Osteoblast (primary cell): Measurements from ENCODE around the gene PPM1G. TPM values are rescaled to one million over a fixed set of nuclear protein-coding genes. Genes with fewer than 3 reads are reported as not detected.

Source experiments
- DNase-seq: peaks from one replicate; pipeline ENCODE4 v3.0.0; 2011; ENCODE audit warnings: low spot score, mixed read lengths; ENCODE audit not compliant: insufficient read length; ENCODE audit errors: missing footprints
- H2AFZ ChIP-seq: 2 replicates; pipeline ENCODE4 v1.6.0; 2011; ENCODE audit warnings: mild to moderate bottlenecking, low read length
- H3K27ac ChIP-seq: 2 replicates; pipeline ENCODE4 v1.5.1; 2011; ENCODE audit warnings: mild to moderate bottlenecking, low read depth, low read length, moderate library complexity
- H3K27me3 ChIP-seq: 2 replicates; pipeline ENCODE4 v1.6.0; 2012; ENCODE audit warnings: mild to moderate bottlenecking, control low read depth, inconsistent platforms, low read length, moderate library complexity; ENCODE audit not compliant: insufficient read depth
- H3K36me3 ChIP-seq: 2 replicates; pipeline ENCODE4 v1.5.1; 2011; ENCODE audit warnings: mild to moderate bottlenecking, low read length, control low read depth, moderate library complexity; ENCODE audit not compliant: insufficient read depth
- H3K4me1 ChIP-seq: 2 replicates; pipeline ENCODE4 v1.5.1; 2011; ENCODE audit warnings: mild to moderate bottlenecking, low read length, control low read depth, moderate library complexity; ENCODE audit not compliant: insufficient read depth
- H3K4me2 ChIP-seq: 2 replicates; pipeline ENCODE4 v1.6.0; 2011; ENCODE audit warnings: mild to moderate bottlenecking, low read length; ENCODE audit not compliant: insufficient read depth
- H3K4me3 ChIP-seq: fragments of 200-600 bp; sonication (generic); 3 replicates; pipeline ENCODE4 v1.5.1; 2012; ENCODE audit warnings: mild to moderate bottlenecking, low read length, inconsistent platforms; ENCODE audit not compliant: insufficient read depth
- H3K79me2 ChIP-seq: 2 replicates; pipeline ENCODE4 v1.6.0; 2012; ENCODE audit warnings: mild to moderate bottlenecking, low read length, control low read depth, inconsistent platforms; ENCODE audit not compliant: insufficient read depth
- H3K9me3 ChIP-seq: 2 replicates; pipeline ENCODE4 v1.5.1; 2011; ENCODE audit warnings: low read depth, low read length, control low read depth
- H4K20me1 ChIP-seq: 2 replicates; pipeline ENCODE4 v1.6.0; 2012; ENCODE audit warnings: mild to moderate bottlenecking, low read length, control low read depth; ENCODE audit not compliant: insufficient read depth
- total RNA-seq: library from RNA; depleted of rRNA; stranded (reverse); fragments of >200 nt; gene quantifications from 2 replicates; pipeline ENCODE4 v1.2.3, GENCODE V29; 2012
- TF ChIP-seq, protein P1 (sequence below): IDR thresholded peaks from 2 replicates; pipeline ENCODE4 v1.5.1; 2011; ENCODE audit warnings: mild to moderate bottlenecking, low read depth, low read length, moderate library complexity; ENCODE audit errors: extremely low read depth

Gene PPM1G, protein sequence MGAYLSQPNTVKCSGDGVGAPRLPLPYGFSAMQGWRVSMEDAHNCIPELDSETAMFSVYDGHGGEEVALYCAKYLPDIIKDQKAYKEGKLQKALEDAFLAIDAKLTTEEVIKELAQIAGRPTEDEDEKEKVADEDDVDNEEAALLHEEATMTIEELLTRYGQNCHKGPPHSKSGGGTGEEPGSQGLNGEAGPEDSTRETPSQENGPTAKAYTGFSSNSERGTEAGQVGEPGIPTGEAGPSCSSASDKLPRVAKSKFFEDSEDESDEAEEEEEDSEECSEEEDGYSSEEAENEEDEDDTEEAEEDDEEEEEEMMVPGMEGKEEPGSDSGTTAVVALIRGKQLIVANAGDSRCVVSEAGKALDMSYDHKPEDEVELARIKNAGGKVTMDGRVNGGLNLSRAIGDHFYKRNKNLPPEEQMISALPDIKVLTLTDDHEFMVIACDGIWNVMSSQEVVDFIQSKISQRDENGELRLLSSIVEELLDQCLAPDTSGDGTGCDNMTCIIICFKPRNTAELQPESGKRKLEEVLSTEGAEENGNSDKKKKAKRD
- 56.6 and 65.5 TPM in 2 replicates for total RNA-seq

DNA sequence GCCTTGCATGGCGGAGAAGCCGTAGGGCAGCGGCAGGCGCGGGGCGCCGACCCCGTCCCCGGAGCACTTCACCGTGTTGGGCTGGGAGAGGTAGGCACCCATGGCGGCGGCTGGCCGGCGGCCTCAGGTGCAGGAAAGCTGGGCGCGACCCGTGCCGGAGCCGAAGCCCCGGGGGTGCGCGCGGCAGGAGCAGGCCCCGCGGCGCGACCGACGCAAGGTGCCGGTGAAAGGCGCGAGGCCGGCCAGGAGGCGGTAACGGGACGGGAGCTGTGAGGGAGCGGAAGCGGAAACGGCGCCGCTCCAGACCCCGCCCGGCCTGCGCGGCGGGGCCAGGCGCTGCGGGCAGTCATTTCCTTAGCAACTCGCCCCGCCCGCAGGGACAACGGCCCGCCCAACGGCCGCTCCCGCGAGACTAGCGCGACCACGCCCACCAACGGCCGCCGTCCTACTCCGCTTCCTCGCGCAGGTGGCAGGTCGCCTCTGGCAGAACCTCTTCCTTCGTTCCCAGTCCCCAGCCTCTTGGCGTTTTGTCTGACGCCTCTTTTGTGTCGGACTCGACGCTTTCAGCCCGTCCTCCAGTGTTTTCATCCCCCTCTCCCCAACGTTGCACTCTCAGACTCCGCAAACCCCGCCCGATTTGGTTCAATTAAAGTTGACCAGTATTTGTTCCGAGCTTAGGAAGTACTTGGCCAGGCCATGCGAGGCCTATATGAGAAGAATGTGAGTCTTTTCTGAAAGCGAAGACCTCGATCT is at the start of gene PPM1G:
Gene PPM1G (minus strand): TSS at position 271 of the 753 bp plus-strand sequence. CDS start 169 bp downstream, at position 102.
- Histone ChIP-seq H3K4me2 (peak within 1 kb of the TSS; percentile 99), H4K20me1 (peaks cover 21% of the 10 kb centered on the region), H3K27me3 (peaks cover 7% of the 10 kb centered on the region), H3K27ac (peak within 1 kb of the TSS; percentile 68), H3K36me3 (peaks cover 9% of the 10 kb centered on the region), H3K4me1 (peaks cover 17% of the 10 kb centered on the region), H3K4me3 (peak within 1 kb of the TSS; percentile 94), H3K9me3 (no peaks in the 10 kb centered on the region), H2AFZ (peak within 1 kb of the TSS; percentile 97), H3K79me2 (peaks cover 48% of the 10 kb centered on the region)
- TF ChIP-seq, protein P1, sequence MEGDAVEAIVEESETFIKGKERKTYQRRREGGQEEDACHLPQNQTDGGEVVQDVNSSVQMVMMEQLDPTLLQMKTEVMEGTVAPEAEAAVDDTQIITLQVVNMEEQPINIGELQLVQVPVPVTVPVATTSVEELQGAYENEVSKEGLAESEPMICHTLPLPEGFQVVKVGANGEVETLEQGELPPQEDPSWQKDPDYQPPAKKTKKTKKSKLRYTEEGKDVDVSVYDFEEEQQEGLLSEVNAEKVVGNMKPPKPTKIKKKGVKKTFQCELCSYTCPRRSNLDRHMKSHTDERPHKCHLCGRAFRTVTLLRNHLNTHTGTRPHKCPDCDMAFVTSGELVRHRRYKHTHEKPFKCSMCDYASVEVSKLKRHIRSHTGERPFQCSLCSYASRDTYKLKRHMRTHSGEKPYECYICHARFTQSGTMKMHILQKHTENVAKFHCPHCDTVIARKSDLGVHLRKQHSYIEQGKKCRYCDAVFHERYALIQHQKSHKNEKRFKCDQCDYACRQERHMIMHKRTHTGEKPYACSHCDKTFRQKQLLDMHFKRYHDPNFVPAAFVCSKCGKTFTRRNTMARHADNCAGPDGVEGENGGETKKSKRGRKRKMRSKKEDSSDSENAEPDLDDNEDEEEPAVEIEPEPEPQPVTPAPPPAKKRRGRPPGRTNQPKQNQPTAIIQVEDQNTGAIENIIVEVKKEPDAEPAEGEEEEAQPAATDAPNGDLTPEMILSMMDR: no peak
- peak; percentile 98 for DNase-seq

DNA sequence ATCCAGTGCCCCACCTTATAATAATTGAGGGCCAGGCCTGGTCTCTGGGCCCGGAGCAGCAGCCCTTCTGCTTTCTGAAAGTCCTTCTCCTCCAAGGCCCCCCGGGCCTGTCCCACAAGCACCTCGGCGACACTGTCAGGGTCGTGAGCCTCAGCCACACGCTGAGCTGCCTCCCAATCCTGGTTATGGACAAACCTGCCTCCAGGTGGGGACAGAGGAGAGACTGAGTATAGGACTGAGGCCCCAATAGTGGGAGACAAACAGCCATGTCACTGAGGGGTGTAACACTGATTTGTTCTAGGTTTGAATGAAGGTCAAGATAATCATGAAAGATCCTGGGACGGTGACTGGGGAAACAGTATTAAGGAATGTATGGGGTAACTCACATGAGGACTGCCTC is 44.6 kb upstream of the PPM1G start:
- Histone ChIP-seq H3K27ac (no peak overlapping the region), H3K4me2 (no peak overlapping the region), H3K4me3 (no peak overlapping the region), H3K79me2 (no peaks in the 10 kb centered on the region), H3K9me3 (no peaks in the 10 kb centered on the region), H3K27me3 (no peaks in the 10 kb centered on the region), H3K36me3 (peaks cover 48% of the 10 kb centered on the region), H3K4me1 (no peaks in the 10 kb centered on the region), H4K20me1 (no peaks in the 10 kb centered on the region), H2AFZ (no peak overlapping the region)
- no peak for DNase-seq
- TF ChIP-seq, protein P1: no peak

DNA sequence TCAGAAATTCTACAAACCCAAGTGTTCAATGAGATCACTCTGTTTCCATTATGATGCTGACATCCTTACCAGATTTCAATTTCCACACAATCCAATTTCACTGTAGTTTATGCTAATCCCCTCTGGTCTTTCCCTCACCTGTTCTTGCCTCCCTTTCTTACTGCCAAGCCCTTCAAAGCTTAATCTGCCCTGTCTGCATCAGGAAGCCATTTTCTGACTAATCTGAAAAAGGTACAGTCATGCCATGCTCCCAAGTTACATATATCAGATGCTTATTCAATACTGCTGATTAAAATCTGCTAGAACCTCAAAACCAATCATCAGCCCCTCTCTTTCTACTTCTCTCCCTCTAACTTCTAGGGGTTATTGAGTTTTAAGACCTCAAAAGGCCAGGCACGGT is 41.7 kb upstream of the PPM1G start:
- Histone ChIP-seq H2AFZ (no peak overlapping the region), H3K27ac (no peak overlapping the region), H3K9me3 (no peaks in the 10 kb centered on the region), H3K4me1 (no peaks in the 10 kb centered on the region), H3K27me3 (no peaks in the 10 kb centered on the region), H3K79me2 (no peaks in the 10 kb centered on the region), H4K20me1 (no peaks in the 10 kb centered on the region), H3K4me3 (no peak overlapping the region), H3K36me3 (peaks cover 39% of the 10 kb centered on the region), H3K4me2 (no peak overlapping the region)
- DNase-seq: no peak
- TF ChIP-seq, protein P1: no peak

DNA sequence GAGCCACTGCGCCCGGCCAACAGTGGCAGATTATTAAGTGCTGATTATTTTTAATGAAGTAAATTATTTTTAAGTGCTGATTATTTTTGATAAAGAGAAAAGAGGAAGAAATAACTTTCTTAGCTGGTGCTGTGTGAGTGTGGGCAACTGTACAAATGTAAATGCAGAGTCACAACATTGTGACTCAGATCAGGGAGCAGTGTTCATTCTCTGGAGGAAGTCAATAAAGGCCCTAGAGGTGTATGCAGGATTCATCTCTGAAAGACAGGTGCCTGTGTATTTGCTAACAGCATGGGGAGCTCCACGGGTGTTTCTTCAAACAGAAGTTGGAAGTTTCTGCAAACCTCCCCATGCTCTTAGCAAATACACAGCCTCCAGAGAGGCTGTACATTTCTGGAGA is 39.0 kb upstream of the PPM1G start:
- Histone ChIP-seq H2AFZ (no peak overlapping the region), H3K36me3 (peaks cover 46% of the 10 kb centered on the region), H3K4me3 (no peak overlapping the region), H3K4me1 (no peaks in the 10 kb centered on the region), H3K4me2 (no peak overlapping the region), H3K27me3 (no peaks in the 10 kb centered on the region), H4K20me1 (no peaks in the 10 kb centered on the region), H3K9me3 (no peaks in the 10 kb centered on the region), H3K79me2 (no peaks in the 10 kb centered on the region), H3K27ac (no peak overlapping the region)
- no peak for DNase-seq
- TF ChIP-seq, protein P1: no peak
